HUDEP-2 (cell line): ENCODE results near the gene C1R.
A peak's percentile ranks its signal among the peaks of the same experiment; 100 is the strongest.
"Not testable (repeated sequence)": the region's sequence is repeated elsewhere in the genome, so short reads cannot be mapped to it uniquely, and the experiment has no call there.

ENCODE experiments used
- DNase-seq, 76 experiments: peaks; one replicate each; lab custom pipeline; 2025; ENCODE audit not compliant: unreplicated experiment in 76 of 76; lab: John Stamatoyannopoulos, UW

Gene C1R

GRCh38 chr12:7042842-7043241 lies 49.4 kb downstream of the C1R start:
- peak in 26 of 76 experiments; percentile 11 to 64 (median 40) for DNase-seq

- no peak for DNase-seq
These were observed 52.8 kb downstream of the C1R start for GRCh38 chr12:7039403-7039802.

GRCh38 chr12:7038591-7038990 lies 53.7 kb downstream of the C1R start:
- DNase-seq: no peak

- not testable (repeated sequence) for DNase-seq
These were observed 54.8 kb downstream of the C1R start for GRCh38 chr12:7037411-7037810.

GRCh38 chr12:7035463-7035862 lies 56.8 kb downstream of the C1R start:
- peak in 3 of 76 experiments; percentile 11 to 28 (median 21) for DNase-seq

- DNase-seq: peak in 2 of 76 experiments; percentile 10 to 32
These were observed 57.8 kb downstream of the C1R start for GRCh38 chr12:7034464-7034863.

GRCh38 chr12:7032990-7033389 lies 59.3 kb downstream of the C1R start:
- DNase-seq: peak in 3 of 76 experiments; percentile 2 to 12 (median 11)

- no peak for DNase-seq
These were observed 60.9 kb downstream of the C1R start for GRCh38 chr12:7031306-7031705.
